ENCODE measurements around the gene FANCL. TPM values are rescaled to one million over a fixed set of nuclear protein-coding genes. Genes with fewer than 3 reads are reported as not detected.

Gene FANCL
- total and polyA plus RNA-seq, 9 of the 15 experiments (the other 6 are each of a cell fraction or from before 2014, with no cell fraction given) = 36.7 to 120 (median 58.5) TPM

DNA sequence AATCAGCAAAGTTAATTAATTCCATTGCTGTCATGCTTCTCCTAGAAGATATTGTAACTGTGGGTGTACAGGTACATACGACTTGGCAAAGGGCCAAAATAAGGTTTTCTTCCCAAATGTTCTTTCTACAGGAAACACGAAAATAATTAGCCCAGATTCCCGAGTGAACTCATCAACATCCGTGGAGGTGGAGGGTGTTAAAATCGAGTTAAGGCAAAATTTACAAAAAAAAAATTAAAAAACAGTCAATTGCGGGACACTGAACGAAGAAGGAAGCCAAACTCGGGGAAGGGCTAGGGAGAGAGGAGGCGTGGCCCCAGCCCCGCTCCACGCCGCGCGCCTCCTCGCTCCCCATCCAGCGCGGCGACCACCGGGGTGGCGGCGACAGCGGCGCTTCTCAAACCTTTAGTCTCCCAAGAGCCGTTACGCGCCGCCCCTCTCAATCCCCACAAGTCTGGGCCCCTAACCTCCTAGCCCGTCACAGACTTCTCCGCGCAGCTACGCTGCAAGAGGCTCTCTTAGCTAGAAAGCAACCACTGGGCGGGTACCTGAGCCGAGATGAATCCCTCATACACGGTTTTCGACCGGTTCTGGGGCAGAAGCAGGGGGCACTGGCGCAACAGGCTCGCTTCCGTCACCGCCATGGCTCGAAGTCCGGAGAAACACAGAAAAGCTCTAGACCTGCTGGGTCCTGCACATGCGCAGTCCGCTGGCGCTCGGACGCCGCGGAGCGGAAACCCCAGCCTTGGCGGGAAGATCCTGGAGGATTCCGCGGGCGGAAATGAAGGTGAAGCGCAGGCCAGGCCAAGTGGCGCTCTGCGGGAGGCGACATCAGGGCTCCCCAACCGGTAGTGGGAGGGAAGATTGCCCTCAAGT lies at the start of gene FANCL (continued):
- TF ChIP-seq, protein P1, sequence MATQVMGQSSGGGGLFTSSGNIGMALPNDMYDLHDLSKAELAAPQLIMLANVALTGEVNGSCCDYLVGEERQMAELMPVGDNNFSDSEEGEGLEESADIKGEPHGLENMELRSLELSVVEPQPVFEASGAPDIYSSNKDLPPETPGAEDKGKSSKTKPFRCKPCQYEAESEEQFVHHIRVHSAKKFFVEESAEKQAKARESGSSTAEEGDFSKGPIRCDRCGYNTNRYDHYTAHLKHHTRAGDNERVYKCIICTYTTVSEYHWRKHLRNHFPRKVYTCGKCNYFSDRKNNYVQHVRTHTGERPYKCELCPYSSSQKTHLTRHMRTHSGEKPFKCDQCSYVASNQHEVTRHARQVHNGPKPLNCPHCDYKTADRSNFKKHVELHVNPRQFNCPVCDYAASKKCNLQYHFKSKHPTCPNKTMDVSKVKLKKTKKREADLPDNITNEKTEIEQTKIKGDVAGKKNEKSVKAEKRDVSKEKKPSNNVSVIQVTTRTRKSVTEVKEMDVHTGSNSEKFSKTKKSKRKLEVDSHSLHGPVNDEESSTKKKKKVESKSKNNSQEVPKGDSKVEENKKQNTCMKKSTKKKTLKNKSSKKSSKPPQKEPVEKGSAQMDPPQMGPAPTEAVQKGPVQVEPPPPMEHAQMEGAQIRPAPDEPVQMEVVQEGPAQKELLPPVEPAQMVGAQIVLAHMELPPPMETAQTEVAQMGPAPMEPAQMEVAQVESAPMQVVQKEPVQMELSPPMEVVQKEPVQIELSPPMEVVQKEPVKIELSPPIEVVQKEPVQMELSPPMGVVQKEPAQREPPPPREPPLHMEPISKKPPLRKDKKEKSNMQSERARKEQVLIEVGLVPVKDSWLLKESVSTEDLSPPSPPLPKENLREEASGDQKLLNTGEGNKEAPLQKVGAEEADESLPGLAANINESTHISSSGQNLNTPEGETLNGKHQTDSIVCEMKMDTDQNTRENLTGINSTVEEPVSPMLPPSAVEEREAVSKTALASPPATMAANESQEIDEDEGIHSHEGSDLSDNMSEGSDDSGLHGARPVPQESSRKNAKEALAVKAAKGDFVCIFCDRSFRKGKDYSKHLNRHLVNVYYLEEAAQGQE (IDR thresholded peaks at IDR 0.05; ENCODE audit: borderline replicate concordance) = no peak
- TF ChIP-seq, protein P1 (CRISPR knock-in tag; IDR thresholded peaks at IDR 0.05; ENCODE audit: low read depth) = 0 out of 2 replicates have a peak, but pooled peaks have one; percentile 23
- TF ChIP-seq, protein P2, sequence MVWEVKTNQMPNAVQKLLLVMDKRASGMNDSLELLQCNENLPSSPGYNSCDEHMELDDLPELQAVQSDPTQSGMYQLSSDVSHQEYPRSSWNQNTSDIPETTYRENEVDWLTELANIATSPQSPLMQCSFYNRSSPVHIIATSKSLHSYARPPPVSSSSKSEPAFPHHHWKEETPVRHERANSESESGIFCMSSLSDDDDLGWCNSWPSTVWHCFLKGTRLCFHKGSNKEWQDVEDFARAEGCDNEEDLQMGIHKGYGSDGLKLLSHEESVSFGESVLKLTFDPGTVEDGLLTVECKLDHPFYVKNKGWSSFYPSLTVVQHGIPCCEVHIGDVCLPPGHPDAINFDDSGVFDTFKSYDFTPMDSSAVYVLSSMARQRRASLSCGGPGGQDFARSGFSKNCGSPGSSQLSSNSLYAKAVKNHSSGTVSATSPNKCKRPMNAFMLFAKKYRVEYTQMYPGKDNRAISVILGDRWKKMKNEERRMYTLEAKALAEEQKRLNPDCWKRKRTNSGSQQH (CRISPR knock-in tag; IDR thresholded peaks at IDR 0.05) = no peak
- TF ChIP-seq ZNF764 (CRISPR knock-in tag; IDR thresholded peaks at IDR 0.05; ENCODE audit: low read depth) (no peak; the same call in 1 of the 2 replicates), RBM14 (IDR thresholded peaks at IDR 0.05; ENCODE audit: borderline replicate concordance, insufficient read depth, low read depth, low read length) (no peak), ZEB2 (IDR thresholded peaks at IDR 0.05) (0 out of 2 replicates have a peak, but pooled peaks have one; percentile 20), ZNF79 (CRISPR knock-in tag; IDR thresholded peaks at IDR 0.05; ENCODE audit: low read depth) (no peak), NR4A1 (CRISPR knock-in tag; IDR thresholded peaks at IDR 0.05) (no peak), NR4A1 (tag; IDR thresholded peaks at IDR 0.05) (no peak), LEF1 (IDR thresholded peaks at IDR 0.05) (no peak), ZNF311 (CRISPR knock-in tag; IDR thresholded peaks at IDR 0.05) (no peak)
- TF ChIP-seq, protein P3, sequence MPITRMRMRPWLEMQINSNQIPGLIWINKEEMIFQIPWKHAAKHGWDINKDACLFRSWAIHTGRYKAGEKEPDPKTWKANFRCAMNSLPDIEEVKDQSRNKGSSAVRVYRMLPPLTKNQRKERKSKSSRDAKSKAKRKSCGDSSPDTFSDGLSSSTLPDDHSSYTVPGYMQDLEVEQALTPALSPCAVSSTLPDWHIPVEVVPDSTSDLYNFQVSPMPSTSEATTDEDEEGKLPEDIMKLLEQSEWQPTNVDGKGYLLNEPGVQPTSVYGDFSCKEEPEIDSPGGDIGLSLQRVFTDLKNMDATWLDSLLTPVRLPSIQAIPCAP (CRISPR knock-in tag; IDR thresholded peaks at IDR 0.05; ENCODE audit: borderline replicate concordance) = 0 out of 2 replicates have a peak, but pooled peaks have one; percentile 45
- TF ChIP-seq, protein P4, sequence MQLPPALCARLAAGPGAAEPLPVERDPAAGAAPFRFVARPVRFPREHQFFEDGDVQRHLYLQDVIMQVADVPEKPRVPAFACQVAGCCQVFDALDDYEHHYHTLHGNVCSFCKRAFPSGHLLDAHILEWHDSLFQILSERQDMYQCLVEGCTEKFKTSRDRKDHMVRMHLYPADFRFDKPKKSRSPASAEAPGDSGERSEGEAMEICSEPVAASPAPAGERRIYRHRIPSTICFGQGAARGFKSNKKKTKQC (CRISPR knock-in tag; IDR thresholded peaks at IDR 0.05) = no peak

Measured in K562 (cell line).